Activated CD8-positive, alpha-beta memory T cell treated with anti-CD3 and anti-CD28 coated beads, Interleukin-2, amount 50 U/mL, for 1 hour (primary cell): Measurements from ENCODE around the gene SNX9.
"Not testable (repeated sequence)": the region's sequence is repeated elsewhere in the genome, so short reads cannot be mapped to it uniquely, and the experiment has no call there.

Source experiments
- DNase-seq: peaks from one replicate; pipeline ENCODE4 v3.0.0-alpha.2; 2020; ENCODE audit errors: extremely low read depth

SNX9 gene

GRCh38 chr6:157858664-157859063, 35.6 kb downstream of the SNX9 start:
- DNase-seq = not testable (repeated sequence)

DNA sequence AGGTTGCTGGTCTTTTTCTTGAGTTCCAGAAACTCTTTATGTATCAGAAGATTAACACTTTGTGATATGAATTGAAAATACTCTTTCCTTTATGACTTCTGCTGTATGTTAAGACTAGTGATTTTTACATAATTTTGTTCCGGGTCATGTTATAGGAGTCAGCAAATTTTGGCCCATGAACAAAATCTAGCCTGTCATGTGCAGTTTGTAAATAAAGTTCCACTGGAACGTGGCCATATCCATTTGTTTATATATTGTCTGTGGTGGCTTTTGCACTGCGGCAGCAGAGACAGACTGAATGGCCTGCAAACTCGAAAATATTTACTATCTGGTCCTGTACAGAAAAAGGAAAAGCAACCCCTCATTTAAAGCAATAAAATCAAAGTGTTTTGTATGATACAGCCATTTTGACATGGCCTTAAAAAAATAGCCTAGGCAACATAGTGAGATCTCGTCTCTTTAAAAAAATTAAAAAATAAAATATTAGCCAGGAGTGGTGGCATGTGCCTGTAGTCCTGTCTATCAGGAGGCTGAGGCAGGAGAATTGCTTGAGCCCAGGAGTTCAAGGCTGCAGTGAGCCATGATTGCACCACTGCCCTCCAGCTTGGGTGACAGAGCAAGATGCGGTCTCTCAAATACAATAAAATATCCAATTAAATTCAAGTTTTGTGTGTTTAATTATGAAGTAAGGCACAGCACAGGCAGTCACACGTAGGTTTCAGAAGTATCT, 36.9 kb downstream of the SNX9 start:
- DNase-seq = no peak

DNA sequence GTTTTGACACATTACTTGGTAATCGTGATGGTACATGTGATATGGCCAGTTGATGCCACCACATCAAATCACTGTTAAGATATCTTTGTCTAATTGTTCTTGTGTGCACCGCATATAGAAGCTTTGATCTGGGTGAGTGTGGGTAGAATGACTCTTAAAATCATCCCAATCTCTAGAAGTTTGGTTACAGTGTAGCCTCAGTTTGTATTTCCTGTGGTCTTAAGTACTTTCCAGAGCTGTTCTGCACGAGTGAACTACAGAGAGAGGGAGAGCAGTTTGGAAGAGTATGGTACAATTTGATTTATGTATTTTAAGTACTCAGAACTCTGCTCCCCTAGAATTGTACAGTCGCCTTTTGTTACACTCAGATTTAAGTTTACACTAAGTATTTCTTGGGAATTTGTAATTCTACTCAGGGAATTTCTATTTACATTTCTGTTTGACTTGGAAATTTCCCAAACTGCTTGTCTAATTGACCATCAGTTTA, 37.5 kb downstream of the SNX9 start:
- peak; percentile 35 for DNase-seq

DNA sequence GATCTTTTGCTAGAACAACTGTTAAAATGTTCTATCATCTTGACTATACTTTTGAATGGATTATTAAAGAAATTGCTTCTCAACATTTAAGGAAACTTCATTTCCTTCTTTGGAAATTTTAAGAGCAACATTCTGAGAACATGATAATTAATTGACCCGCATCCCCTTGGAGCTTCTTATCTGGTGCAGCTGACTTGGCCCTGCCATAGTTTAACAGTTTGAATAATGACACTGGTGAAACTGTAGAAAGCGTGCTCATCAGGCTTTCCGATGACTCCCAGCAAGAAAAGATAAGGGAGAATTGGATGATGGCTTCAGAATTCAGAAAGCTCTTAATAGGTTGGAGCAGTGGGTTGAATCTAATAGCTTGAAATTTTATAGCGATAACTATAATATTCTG, 38.1 kb downstream of the SNX9 start:
- DNase-seq = no peak

DNA sequence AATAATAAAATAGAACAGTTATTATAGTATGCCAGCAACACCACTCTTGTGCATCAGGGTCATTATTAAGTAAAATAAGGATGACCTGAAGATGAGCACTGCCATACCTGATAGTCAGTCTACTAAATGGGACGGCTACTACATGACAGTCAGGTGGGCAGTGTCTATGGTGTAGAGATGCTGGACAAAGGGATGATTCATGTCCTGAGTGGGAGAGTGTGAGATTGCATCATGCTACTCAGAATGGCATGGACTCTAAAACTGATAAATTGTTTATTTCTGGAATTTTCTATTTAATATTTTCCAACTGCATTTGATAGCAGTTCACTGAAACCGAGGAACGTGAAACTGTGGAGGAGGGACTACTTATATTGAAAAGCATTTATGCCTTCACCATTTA, 38.8 kb downstream of the SNX9 start:
- no peak for DNase-seq

DNA sequence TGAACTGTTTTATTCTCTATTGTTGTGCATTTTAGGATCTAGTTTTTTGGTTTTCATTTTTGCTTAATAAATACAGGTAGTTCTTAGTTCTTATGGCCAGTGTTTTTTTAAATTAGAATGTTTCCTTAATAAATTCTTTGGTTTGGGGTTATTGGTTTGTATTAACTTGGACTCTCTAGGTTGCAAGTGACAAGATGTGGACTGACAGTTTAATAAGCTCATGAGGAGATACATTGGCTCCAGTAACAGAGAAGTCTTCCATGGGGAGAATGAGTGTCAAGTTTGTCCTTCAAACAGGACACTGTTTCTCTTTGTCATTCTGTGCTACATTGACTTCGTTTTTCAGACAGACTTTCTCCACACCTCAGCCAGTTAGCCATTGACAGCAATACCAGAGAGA, 39.7 kb downstream of the SNX9 start:
- no peak for DNase-seq

DNA sequence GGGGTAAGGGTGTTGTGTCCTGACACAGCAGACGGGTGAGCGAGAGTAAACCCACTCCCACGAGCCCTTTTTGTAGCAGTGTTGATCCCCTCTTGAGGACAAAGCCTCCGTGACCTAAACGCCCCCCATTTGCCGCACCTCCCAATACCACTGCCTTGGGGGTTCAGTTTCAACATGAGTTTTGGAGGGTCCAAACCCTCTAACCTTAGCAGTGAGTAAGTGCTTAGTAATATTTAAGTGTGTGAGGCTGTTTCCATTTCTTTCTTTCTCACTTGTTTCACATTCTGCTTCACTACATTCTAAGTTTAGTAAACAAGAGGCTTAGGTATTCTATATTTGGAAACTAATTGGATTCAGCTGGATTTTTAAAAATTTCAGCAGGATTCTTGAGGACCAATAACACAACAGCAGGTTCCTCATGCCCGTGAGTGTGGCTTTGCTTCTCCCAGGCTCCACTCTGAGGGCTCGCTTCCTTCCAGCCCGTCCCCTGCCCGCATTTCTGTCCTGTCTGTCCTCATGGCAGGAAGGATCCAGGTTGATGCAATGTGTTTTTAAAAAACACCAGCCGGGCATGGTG, 41.2 kb downstream of the SNX9 start:
- DNase-seq = no peak

- no peak for DNase-seq
Observed at GRCh38 chr6:157865249-157865648, 42.2 kb downstream of the SNX9 start.

GRCh38 chr6:157867155-157867559, 44.1 kb downstream of the SNX9 start:
- no peak for DNase-seq

- DNase-seq = no peak
Observed at GRCh38 chr6:157867981-157868380, 44.9 kb downstream of the SNX9 start.

- DNase-seq = no peak
Observed at GRCh38 chr6:157868835-157869234, 45.8 kb downstream of the SNX9 start.

GRCh38 chr6:157869673-157870302, 46.7 kb downstream of the SNX9 start:
- DNase-seq = no peak

- peak; percentile 68 for DNase-seq
Observed at GRCh38 chr6:157873735-157874344, 50.8 kb downstream of the SNX9 start.

- no peak for DNase-seq
Observed at GRCh38 chr6:157877149-157877548, 54.1 kb downstream of the SNX9 start.

GRCh38 chr6:157877573-157878438, 54.8 kb downstream of the SNX9 start:
- DNase-seq = no peak

DNA sequence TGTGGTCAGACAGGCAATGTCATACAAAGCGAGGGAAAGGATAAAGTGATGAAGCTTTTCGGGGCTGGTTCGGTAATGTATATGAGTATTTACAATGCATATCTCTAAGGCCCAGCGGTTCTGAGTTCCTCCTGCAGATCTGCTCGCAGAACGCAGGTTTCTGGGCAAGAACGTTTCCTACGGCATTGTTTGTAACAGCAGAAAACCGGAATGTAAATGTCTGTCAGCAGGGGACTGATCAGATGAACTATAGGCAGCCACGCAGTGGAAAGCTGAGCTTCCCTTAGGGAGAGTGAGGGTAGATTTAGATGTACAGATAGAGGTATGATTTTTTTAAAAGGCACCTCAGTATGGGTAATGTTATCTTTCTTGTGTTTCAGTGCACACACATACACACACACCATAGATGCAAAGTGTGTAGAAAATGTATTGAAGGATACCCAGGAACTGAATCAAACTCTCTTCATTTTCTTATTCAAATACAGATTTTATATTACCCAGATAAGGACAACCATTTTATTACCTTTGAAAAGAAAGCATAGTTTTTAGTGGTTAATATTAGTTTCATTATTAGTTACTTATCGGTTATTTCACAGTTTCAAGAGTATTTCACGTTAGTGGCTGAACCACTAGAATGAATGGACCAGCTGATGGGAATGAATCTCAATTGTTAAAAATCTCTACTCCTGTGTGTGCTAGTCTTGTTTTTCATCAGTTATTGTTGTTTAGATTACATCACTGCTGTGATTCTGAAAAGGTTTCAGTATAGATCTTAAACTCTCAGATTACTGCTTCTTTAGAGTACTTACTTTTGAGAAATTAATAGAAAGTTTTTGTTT, 56.2 kb downstream of the SNX9 start:
- DNase-seq = no peak

DNA sequence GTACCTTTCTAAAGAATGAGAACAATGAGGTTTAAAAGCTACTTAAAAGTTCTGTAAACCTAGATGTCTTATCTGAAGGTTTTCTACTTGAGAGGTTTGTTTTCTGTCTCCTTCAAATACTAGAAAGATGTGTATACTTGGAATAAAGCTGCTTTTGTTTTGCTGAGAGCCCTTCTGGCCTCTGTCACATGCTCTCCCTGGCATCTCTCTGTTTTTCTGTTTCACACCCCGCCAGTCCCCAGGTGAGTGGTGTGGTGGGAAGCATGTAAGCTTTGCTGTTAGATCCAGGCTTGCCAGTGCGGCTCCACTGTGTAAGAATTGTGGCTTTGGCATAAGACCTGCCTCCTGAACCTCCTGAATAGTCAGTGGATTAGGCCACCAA, 56.8 kb downstream of the SNX9 start:
- no peak for DNase-seq

GRCh38 chr6:157880534-157880933, 57.5 kb downstream of the SNX9 start:
- no peak for DNase-seq

- DNase-seq = no peak
Observed at GRCh38 chr6:157881342-157881741, 58.3 kb downstream of the SNX9 start.

- no peak for DNase-seq
Observed at GRCh38 chr6:157884756-157885155, 61.7 kb downstream of the SNX9 start.
